ENCODE results near the gene PAX8.

DNA sequence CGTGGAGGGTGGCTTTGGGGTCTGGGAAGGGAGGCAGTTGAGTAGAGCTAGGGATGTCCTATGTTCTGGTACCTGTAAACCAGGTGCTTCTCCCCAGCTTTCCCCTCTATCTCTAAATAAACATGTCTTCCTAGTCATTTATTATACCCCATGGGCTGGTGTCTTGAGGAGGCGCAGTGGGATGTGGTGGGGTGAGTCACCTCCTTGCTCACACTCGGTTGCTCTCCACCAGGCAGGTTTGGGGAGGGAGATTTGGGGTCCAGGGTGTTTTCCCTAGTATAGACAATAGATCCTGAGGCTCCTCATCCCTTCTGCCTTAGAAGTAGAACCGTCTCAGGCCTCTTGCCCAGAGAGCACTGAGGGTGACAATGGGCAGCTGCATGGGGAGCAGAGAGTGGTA lies 99.8 kb downstream of the PAX8 start:
- no peak for TF ChIP-seq POLR2A (IDR thresholded peaks at IDR 0.05)
- TF ChIP-seq, protein P1, sequence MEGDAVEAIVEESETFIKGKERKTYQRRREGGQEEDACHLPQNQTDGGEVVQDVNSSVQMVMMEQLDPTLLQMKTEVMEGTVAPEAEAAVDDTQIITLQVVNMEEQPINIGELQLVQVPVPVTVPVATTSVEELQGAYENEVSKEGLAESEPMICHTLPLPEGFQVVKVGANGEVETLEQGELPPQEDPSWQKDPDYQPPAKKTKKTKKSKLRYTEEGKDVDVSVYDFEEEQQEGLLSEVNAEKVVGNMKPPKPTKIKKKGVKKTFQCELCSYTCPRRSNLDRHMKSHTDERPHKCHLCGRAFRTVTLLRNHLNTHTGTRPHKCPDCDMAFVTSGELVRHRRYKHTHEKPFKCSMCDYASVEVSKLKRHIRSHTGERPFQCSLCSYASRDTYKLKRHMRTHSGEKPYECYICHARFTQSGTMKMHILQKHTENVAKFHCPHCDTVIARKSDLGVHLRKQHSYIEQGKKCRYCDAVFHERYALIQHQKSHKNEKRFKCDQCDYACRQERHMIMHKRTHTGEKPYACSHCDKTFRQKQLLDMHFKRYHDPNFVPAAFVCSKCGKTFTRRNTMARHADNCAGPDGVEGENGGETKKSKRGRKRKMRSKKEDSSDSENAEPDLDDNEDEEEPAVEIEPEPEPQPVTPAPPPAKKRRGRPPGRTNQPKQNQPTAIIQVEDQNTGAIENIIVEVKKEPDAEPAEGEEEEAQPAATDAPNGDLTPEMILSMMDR (IDR thresholded peaks at IDR 0.05): no peak
